HG03196 (cell line): ENCODE results near the gene CD248.

Source experiments
- ATAC-seq: cut with Tn5 transposase; IDR thresholded peaks from one replicate; pipeline ENCODE4 v1.9.1; 2021; ENCODE audit not compliant: unreplicated experiment

Gene CD248

DNA sequence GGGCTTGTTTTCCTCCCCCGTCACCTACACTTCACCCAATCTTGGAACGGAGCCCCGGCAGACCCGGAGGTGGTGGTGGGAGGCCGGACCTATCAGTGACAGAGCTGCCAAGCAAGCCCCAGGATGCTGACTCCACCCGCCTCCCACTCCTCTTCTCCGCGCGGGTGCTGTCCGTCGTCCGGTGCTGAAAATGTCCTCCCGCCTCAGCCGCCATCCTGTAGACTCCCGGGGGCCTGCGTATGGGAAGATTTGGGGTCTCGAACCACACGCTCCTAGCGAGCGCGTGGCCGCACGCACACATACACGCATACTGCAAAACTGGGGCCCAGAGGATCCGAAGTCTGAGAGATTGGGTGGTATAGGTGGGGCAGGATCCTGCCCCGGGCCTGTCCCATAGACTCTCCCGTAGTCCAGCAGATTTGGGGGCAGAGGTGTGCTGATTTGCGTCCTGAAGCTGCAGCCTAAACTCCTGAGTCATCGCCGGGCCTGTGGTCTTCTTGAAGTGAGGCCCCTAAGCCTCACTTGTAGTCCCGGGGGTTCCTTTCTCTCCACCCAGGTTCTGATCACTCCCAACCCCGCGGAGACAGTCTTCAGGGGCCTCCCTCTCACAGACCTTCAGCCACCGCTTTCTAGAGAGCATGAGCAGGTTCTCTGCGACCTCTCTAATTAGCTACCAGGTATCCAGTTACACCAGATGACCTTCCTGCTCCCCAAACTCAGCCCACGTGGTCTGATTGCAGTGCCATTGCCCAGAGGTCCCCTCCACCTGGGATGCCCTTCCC, 27.1 kb downstream of the CD248 start:
- peak; percentile 38 for ATAC-seq

DNA sequence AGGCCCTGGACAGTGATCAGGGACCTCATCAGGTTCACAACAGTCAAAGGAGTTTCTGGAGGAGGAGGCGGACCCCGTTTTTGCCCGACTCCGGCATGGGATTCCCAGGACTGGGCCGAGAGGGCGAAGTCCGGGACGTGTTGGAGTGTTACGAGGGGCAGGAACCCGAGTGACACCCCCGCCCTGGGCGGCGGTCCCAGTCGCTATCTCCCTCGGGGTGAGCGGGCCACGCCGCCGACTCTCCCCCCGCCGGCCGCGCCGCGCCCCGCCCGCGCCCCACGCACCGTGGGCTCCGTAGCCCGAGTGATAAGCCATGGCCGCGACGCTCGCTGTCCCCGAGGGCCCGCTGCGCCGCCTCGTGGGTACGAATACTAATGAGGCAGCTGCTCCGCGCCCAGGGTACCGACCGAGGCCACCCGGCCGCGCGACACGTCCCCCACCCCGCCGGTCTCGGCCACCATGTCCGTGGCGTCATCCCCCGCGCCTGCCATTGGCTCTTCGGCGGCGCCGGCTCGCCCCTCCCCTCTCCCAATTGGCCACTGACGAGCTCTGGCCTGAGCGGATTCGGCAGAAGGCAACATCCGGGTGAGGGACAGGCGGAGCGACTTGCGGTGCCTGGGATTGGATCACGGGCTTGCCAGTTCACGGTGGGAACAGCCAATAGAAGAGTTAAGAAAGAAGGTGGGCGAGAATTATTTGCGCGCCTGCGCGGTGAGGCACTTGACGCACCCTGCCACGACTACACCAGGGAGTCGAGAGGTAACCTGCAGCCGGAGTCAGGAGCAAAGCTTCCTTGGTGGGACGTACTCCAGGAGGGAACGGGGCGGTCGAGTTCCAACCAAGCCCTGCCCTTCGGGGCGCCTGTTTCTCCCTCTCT, 27.9 kb downstream of the CD248 start, which contains the start of gene YIF1A:
Gene YIF1A (minus strand): TSS at position 473 of the 877 bp plus-strand sequence. CDS start 158 bp downstream, at position 315.
- ATAC-seq, result peak; percentile 84

DNA sequence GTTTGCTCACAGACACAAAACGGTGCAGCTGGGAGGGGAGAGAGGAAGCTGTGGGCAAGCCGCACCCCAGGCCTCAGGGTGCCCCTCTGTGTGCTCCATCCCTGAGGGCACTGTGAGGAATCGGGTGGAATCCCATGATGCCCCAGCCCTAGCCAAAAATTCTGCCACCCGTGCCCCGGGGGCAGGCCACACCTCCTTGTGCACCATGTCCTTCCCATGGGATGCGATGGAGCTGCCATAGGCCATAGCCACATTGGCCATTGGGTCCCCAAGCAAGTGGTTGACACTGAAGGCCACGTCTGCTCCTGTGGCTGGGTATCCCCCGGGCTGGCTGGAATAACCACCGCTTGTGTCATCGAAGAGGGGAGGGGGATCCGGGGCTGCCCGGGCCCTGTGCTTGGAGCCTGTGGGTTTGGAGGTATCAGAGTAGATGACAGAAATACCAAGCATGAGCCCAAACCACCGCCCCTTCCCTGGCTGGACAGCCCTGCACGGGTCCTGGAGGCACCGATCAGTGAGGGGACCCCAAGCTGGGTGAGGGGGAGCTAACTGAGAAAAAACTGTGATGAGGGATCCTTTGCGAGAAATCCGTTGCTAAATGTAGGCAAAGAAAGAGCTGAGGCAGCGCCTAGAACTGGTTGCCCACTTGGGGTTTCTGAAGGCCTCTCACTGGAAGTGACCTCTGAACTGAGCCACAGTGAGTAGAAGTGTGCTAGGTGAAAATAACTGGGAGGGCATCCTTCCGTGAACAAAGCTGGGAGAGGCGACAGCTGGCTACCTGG, 28.8 kb downstream of the CD248 start:
- ATAC-seq, result peak; percentile 1

DNA sequence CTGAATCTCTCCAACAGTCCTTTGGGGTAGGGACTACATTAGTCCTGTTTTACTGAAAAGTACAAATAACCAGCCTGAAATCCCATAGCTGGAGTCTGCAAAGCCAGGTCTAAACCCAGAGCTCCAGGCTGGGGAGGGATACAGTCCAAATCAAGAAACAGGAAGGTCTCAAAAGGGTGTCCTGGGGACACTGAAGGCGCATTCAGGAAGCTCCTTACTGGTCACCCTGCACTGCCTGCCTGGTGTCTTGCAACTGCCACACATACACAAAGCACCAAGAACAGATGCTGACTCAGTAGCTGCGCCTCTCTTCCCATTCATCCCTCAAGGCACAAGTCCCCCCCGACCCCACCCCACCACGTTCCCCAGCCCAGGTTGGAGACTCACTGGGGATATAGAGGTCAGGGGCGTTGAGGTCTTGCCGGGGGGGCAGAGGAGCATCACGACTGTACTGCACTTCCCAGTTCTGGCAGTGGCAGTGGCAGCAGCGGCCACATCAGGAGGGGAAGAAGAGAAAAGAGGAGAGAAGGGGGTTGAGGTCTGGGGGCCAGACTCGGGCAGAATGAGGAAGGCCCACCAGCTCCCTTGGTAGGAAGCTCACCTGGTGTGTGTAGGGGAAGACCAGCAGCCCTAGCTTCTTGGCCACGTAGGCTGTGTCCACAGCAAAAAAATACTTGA, 29.5 kb downstream of the CD248 start:
- no peak for ATAC-seq

DNA sequence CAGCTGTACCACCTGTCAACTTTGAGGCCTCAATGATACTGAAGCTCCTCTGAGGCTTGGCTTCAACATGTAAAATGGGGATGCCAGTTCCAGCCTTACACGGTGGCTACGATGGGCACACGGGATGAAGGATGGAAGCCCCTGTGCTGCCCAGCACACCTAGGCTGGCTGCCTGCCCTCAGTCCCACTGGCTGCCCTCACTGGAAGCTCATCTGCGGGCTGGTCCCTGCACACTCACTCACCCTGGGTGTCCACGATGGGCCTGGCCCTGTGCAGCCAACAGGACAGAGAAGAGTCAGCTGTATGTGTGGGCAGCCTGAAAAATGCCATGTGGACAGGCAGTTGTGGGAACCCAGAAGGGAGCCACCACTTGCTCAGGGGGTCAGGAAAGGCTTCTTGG, 30.1 kb downstream of the CD248 start:
- ATAC-seq, result no peak

DNA sequence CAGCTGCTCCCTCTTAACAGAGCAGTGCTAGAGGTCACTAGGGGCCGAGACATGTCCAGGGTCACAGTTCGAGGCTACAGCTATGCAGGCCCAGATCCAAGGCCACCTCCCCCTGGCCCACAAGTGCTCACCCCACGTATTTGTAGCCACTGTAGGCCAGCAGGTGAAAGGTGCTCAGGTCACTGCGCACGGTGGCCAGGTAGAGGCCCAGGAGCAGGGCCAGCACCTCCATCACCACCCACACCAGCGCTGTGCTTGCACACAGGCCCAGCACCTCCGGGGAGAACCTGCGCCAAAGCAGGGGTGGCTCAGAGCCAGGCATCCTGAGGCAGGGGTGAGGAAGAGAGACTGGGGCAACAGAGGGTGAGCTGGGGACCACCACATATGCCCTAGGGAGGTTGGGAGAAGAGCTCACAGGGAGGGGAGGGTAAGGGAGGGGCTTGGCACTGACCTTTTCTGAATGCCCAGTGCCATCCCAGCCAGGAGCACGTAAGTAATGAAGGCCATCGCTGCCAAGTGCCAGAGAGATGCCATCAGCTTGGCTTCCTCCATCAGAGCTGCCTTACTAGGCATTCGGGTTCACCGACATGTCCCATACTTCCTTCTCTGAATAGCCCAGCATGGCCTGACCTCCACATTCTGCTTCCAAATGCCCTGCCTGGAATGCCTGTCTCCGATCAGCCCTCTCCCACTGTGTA, 31.4 kb downstream of the CD248 start:
- ATAC-seq, result no peak

DNA sequence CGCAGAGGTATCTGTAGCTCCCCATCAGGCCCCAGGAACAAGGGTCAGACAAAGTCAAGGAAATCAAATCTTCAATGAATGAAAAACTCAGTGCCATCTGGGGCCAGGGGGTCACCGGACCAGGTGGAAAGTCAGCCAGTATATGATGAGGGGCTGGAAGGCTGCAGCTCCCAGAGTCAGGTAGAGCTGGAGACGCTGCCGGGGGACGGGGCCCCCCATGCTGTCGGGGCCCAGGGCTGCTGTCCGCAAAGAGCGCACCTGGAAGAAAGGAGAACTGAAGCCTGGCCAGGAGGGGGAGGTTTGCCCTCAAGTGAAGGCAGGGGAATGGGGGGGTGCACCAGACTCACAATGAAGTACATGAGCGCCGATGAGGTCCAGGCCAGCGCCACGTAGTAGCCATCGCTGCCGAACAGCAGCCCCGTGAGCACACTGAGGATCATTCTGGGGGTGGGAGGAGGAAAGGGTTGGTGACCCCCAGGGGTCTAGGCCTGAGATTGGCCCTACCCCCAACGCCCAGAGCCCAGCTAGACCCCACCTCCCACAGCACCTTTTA, 32.2 kb downstream of the CD248 start:
- no peak for ATAC-seq

DNA sequence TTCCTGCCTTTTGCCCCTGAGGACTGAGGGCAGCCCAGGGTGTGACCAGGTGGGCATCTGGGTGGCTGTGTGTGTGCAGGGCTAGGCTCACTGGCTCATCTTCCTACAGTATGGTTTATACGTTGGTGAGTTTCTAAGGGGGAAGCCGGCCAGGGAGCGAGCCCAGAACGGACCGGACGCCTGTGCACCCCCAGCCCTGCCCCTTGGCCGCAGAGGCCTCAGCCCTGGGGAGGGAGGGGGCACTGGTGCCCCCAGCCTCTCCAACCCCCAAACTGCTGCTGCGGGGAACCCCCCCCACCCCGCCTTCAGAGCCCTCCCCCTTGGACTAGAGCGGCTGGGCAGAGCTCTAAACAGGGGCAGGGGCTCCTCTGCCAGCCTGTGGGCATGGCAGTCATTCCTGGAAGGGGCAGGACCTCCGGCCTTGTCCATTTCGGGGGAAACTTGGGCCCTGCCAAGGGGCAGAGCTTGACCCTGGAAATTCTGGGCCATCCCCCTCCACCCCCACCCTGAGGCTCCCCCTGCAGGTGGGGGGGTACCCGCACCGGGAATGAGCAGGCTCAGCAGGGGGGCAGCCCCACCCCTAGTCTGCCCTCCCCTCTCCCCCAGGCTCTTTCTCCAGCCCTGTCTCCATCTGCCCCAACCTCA, 33.3 kb downstream of the CD248 start:
- no peak for ATAC-seq

DNA sequence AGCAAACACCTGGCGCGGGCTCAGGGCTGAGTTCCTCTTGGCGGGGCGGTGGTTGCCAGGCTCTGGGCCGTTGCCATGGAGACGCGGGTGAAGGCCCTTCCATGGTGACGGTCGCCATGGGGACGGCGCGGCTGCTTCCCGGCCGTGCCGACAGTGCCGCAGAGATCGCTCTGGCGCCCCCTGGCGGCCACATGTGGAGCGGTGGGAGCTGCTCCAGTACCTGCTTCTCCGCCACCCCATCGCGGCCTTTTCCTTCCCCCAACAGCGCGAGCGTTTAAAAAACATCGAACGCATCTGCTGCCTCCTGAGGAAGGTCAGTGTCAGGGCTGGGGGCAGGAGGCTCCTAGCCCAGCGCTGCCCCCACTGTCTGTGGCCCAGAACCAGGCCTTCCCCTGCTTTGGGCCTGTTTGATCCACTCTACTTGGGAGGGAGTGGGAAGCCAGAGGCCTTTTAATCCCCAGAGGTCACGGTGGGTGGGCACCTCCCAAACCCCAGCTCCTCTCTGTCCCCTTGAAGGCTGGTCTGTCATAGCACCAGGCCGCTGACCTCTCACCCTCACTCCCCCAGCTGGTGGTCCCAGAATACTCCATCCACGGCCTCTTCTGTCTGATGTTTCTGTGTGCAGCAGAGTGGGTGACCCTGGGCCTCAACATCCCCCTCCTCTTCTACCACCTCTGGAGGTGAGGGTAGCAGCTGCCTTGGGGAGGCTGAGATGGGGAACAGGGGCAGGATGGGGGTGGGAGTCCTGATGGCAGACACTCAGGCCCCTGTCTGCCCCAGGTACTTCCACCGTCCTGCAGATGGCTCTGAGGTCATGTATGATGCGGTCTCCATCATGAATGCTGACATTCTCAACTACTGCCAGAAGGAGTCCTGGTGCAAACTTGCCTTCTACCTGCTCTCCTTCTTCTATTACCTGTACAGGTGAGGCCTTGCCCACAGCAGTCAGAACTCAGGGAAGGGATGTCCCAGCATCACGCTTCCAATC, 34.1 kb downstream of the CD248 start:
- ATAC-seq, result peak; percentile 57

DNA sequence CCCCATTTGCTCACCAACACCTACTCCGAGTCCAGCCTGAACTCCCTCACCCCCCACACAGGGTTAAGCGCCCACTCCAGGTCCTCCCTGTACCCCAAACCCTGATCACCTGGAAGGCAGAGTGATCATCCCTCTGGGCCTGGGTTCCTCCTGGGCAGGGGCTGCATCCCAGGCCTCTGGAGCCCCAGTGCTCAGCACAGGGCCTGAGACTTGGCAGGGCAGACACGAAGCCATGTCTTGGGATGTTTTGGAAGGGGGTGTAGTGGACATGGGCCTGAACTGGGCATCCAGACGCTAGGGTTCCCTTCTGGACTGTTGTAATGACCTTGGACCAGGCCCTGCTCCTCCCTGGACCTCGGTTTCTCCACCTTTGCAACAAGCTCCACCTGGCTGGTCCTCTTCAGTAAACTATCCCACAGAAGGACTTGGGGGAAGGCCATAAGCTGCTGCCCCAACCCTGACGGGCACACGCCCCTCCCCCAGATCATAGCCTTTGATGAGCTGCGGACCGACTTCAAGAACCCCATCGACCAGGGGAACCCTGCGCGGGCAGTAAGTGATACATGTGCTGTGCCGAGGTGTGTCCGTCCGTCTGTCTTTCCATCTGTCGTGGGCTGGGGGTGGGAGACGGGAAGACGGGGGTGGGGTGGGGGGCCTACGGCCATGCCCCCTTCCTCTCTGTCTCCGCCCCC, 34.9 kb downstream of the CD248 start:
- ATAC-seq, result no peak

DNA sequence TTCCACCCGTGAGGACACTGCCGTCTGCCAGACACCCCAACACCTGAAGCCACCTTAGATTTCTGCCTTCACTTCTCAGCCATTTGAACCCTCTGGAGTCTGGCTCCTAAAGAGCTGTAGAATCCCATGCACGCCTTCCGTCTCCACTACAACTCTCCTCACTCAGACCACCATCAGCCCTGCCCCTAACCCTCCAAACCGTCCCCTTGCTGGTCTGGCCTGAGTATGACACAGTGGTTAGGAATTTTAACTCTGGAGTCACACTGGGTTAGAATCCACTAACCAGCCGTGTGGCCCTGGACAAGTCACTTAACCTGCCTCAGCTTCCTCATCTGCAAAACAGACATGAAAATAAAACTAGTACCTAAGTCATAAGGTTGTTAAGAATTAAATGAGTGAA, 35.8 kb downstream of the CD248 start:
- no peak for ATAC-seq

DNA sequence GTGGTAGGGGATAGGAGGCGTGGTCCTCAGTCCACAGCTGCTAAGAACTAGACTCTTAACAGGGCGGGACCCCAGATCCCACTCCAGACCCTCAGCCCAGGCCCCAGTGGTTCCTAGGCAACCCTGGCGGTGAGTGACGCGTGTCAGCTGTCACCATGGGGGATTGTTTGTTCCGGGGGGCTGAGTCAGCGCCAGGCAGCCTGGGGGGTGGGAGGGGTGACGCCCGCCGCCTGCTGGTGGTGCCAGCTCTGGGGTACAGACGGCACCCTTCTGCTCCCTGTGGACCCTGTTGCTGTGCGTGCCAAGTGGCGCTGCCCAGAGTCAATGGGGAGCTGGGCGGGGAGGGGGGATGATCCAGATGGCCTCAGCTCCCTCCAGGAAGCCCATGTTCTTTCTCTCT, 36.4 kb downstream of the CD248 start:
- ATAC-seq, result no peak

DNA sequence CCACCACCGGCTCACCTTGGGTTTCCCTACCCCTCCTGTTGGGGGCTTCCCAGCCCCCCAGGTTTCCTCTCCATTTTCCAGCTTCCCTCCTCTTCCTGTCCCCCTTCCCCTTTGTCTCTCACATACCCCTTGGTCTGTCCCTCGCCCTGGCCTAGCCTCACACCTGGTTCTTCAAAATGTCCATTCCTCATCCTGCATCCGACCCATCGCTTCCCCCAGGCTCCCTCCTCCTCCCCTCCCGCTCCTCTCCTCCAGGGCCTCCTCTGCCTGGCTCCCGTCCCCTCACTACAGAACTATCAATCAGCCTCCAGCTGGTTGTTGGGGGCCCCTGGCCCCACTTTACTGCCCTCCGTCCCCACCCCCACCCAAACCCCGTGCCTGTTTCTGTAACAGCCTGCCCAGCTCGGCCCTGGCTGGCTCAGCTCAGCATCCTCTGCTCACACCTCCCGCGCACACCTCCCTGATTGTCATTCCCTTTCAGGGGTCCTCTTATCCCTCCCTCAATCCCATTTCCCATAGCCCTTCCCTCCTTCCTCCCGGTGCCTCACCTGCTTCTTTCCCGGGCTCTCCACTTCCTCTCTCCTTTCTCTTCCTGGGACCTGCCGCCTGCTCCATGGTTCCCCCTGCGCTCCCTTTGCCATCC, 37.6 kb downstream of the CD248 start:
- no peak for ATAC-seq

DNA sequence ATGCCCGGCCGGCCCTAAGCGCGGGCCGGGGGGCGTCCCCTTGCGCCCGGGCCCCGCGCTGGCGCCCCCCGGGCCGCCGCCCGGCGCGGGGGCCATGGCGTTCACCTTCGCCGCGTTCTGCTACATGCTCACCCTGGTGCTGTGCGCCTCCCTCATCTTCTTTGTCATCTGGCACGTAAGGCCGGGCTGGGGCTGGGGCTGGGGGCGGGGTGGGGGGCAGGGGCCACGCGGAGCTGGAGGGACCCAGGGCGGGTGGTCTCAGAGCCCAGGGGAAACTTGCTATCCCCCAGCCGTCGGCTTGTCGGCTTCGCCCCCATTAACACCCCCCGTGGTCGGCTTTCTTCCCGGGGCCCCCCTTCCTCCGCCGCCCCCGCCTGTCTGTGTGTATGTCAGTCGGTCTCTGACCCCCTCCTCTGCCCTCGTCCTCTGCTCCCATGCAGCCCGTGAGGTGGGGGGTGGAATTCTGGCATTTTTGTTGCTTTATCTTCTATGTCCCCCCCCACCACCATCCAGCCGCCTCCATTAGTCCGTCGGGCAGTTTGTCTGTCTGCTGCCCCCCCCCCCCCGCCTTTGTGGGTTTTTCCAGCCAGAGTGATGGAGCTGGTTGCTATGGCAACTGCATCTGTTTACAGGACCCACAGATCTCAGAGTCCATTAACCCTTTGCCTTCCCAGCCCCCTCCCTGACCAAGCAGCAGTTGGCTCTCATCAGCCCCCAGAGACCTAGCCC, 38.3 kb downstream of the CD248 start:
- ATAC-seq, result no peak

DNA sequence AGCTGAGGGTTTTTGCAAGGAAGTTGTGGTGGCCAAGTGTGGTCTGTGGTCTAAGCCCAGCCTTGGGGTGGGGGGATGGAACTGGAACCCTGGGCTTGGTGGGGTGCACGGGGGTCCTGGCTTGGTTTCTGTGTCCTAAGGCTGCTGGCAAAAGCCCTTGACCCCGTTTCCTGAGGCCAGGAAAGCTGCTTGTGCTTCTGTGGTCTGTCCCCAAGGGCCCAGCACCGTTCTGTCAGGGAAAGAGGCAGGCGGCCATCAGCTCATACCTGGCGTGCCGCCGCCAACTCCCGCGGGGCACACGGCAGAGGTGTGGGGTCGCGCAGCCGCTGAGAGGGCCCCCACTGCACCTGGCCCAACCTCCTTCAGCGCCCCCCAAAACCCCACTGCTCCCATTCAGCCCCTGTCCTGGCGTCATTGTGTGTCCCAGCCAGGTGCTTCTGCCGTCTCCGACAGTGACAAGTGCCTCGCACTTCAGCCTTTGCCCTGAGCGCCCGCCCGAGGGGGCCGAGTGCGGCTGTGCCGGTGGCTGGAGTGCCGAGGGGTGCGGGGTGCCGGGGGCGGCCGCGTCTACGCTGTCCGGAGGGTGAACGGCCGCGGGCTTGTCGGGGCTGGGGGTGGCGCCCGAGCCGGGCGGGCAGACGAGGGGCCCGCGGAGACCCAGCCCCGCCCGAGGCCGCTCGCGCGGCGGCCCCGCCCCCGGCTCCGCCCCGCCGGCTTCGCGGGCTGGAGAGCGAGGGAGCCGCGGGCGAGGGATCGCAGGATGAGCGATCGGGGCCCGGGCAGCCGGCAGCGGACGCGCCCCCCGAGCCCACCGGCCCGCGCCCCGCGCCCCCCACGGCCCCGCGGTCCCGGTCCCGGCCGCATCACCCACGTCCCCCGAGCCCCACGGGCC, 39.1 kb downstream of the CD248 start, which contains the start of gene CNIH2:
Gene CNIH2 (plus strand): TSS at position 705 of the 892 bp plus-strand sequence. CDS start 282 bp downstream, outside the sequence.
- no peak for ATAC-seq
